Measurements from ENCODE around the gene RDX.

DNA sequence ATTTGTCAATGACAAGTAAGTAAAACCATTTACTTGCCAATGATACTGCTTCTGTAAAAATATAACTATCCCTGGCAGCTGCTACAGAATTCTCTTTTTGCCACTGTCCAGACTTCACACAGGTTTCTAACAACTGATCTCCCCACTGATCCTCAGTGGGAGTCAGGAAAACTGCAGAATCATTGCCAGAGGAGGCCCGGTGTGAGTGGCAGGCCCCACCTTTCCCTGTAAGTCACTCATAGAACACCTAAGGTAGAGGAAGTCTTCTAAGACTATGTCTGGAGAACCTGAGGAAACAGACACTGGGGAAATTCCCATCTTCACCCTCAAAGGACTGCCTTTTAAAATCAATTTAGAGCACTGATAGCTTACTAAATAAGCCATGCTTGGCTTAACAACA is 136.9 kb downstream of the RDX start:
- TF ChIP-seq, protein P1, sequence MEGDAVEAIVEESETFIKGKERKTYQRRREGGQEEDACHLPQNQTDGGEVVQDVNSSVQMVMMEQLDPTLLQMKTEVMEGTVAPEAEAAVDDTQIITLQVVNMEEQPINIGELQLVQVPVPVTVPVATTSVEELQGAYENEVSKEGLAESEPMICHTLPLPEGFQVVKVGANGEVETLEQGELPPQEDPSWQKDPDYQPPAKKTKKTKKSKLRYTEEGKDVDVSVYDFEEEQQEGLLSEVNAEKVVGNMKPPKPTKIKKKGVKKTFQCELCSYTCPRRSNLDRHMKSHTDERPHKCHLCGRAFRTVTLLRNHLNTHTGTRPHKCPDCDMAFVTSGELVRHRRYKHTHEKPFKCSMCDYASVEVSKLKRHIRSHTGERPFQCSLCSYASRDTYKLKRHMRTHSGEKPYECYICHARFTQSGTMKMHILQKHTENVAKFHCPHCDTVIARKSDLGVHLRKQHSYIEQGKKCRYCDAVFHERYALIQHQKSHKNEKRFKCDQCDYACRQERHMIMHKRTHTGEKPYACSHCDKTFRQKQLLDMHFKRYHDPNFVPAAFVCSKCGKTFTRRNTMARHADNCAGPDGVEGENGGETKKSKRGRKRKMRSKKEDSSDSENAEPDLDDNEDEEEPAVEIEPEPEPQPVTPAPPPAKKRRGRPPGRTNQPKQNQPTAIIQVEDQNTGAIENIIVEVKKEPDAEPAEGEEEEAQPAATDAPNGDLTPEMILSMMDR (IDR thresholded peaks at IDR 0.05) = no peak
- TF ChIP-seq POLR2A (IDR thresholded peaks at IDR 0.05) = no peak

All from esophagus squamous epithelium (tissue), 4 donors.